Activated naive CD4-positive, alpha-beta T cell treated with anti-CD3 and anti-CD28 coated beads, Interleukin-2, amount 50 U/mL, for 72 hours (primary cell): ENCODE results near the gene MATN4. TPM values are rescaled to one million over a fixed set of nuclear protein-coding genes. Genes with fewer than 3 reads are reported as not detected.
A peak's percentile ranks its signal among the peaks of the same experiment; 100 is the strongest.
"Not testable (repeated sequence)": the region's sequence is repeated elsewhere in the genome, so short reads cannot be mapped to it uniquely, and the experiment has no call there.

Source experiments
- ATAC-seq, 2 donors: fragments of 150-1000 bp; cut with Tn5 transposase; 2 replicates each; pipeline ENCODE4 v1.10.0; 2021; ENCODE audit warnings: mild to moderate bottlenecking in 2 of 2, moderate library complexity in 2 of 2
- DNase-seq, 2 donors: peaks; one replicate each; pipeline ENCODE4 v3.0.0; 2021 to 2022; ENCODE audit warnings: low spot score in 2 of 2
- H3K27ac Mint-ChIP-seq, 2 donors: one replicate each; pipeline ENCODE4 v1.8.0; 2022; ENCODE audit warnings: mild to moderate bottlenecking in 2 of 2, mixed read lengths in 2 of 2
- H3K36me3 Mint-ChIP-seq, 2 donors: one replicate each; pipeline ENCODE4 v1.8.0; 2022; ENCODE audit warnings: mixed read lengths in 2 of 2
- H3K9me3 Mint-ChIP-seq, 2 donors: one replicate each; pipeline ENCODE4 v1.8.0; 2022; ENCODE audit warnings: mixed read lengths in 2 of 2
- total RNA-seq, 2 donors: library from RNA; stranded (reverse); gene quantifications; one replicate each; pipeline ENCODE4 v1.2.3, GENCODE V29; 2022

Gene MATN4
- total RNA-seq = 1 to 10 TPM in 1 of 2 donors, under 1 TPM in 1; 0.11 to 1.4 TPM

DNA sequence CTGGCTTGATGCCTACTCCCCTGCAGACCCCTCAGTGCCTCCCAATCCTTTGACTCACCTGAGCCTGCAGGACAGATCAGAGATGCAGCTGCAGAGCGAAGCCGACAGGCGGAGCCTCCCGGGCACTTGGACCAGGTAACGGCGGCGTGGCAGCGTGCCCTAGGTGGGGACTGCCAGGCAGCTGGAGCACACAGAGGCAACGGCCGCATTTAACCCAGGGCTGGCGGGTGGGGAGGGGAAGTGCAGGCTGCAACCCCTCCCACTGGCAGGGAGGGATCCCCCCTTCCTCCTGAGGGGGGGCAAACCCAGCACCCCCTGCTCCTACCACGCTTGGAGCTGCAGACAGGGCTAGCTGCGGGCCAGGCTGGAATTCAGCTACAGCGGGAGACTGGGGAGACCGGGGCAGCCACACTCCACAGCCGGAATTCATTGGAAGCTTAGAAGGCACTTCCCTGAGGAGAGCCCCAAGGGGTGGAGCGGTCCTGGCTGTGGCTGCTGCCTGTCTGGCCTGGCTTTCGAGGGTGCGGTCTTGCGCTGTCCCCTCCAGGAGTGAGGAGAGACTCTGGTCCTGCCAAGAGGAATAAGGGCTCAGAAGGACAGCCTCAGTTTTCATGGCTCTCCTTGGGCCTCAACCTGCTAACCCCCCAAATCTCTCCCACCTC lies at the start of gene MATN4:
Gene MATN4 (minus strand): TSS at position 183 of the 662 bp plus-strand sequence. CDS start 2,717 bp downstream, outside the sequence.
- H3K9me3 Mint-ChIP-seq = no peaks in the 10 kb centered on the region
- ATAC-seq = no peak
- H3K36me3 Mint-ChIP-seq = peaks cover 4 to 8% of the 10 kb centered on the region in 2 donors
- DNase-seq = no peak
- H3K27ac Mint-ChIP-seq = no peak within 1 kb of the TSS

GRCh38 chr20:45355209-45356084 lies 47.3 kb upstream of the MATN4 start:
- DNase-seq (no peak), ATAC-seq (peak; percentile 75 to 86)
- Mint-ChIP-seq H3K36me3 (no peaks in the 10 kb centered on the region), H3K27ac (peak overlapping the region in 1 of 2 donors; percentile 87), H3K9me3 (no peaks in the 10 kb centered on the region)

DNA sequence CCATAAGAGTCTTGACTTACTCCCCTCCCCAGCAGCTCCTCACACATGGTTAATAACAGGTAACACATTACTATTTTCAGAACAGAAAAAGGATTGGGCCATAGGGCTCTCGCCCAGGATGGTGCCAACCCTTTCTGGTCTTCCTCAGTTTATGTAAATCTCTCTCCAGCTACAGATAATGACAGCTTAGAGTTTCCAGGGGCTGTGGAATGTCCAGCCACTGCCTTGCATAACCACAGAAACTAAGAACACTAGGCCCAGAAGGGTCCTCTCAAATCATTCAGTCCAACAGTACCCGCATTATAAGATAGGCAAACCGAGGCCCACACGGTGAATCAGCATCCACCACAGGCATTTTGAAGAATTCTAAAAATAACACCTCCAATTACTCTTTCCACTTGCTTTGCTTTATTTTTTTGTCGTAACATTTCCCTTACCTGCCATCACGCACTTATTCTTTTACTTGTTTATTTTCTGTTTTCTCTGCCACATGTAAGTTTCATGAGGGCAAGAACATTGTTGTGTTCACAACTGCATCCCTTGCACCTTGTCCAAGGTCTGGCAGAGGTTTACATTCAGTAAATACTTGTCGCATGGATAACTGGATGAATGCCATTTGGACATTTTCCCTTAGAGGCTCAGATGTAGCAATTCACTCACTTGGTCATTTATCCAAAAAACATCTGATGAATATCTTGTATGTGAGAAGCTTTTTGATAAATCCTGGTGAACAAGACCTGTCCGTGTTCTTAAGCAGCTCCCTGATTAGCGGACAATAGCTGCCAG lies 46.5 kb upstream of the MATN4 start:
- Mint-ChIP-seq H3K27ac (peak overlapping the region in 1 of 2 donors; percentile 87), H3K9me3 (no peaks in the 10 kb centered on the region), H3K36me3 (no peaks in the 10 kb centered on the region)
- peak; percentile 40 to 80 for ATAC-seq
- no peak for DNase-seq

GRCh38 chr20:45353746-45354145 lies 45.6 kb upstream of the MATN4 start:
- H3K9me3 Mint-ChIP-seq = no peaks in the 10 kb centered on the region
- DNase-seq (no peak), ATAC-seq (no peak)
- H3K36me3 Mint-ChIP-seq = no peaks in the 10 kb centered on the region
- H3K27ac Mint-ChIP-seq = peak overlapping the region in 1 of 2 donors; percentile 87

- ATAC-seq (no peak), DNase-seq (no peak)
- no peak overlapping the region for H3K27ac Mint-ChIP-seq
- peaks cover 0 to under 1% of the 10 kb centered on the region in 2 donors for H3K36me3 Mint-ChIP-seq
- no peaks in the 10 kb centered on the region for H3K9me3 Mint-ChIP-seq
These were observed 44.6 kb upstream of the MATN4 start for GRCh38 chr20:45352729-45353128.

GRCh38 chr20:45350795-45351194 lies 42.7 kb upstream of the MATN4 start:
- DNase-seq, H3K27ac Mint-ChIP-seq, H3K9me3 Mint-ChIP-seq, ATAC-seq, H3K36me3 Mint-ChIP-seq: not testable (repeated sequence)

DNA sequence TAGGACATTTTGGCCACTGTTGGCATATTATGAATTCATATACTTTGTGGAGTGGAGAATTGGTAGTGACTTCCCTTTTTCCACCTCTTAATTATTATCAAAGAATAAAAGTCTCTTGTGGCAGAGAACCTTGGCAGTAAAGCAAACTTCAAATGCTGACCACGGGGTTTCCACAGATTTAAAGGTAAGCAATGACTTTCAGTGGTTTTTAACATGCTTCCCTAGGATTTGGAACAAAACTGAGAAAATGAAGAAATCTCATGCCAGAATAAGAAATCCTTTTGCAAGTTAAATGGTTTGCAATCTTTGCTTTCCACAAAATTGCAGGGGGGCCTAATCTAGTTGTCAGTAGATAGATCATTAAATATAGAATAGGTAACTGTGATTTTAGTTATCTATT lies 42.1 kb upstream of the MATN4 start:
- peaks cover 0 to 4% of the 10 kb centered on the region in 2 donors for H3K36me3 Mint-ChIP-seq
- ATAC-seq (no peak), DNase-seq (no peak)
- H3K27ac Mint-ChIP-seq = no peak overlapping the region
- H3K9me3 Mint-ChIP-seq = no peaks in the 10 kb centered on the region

DNA sequence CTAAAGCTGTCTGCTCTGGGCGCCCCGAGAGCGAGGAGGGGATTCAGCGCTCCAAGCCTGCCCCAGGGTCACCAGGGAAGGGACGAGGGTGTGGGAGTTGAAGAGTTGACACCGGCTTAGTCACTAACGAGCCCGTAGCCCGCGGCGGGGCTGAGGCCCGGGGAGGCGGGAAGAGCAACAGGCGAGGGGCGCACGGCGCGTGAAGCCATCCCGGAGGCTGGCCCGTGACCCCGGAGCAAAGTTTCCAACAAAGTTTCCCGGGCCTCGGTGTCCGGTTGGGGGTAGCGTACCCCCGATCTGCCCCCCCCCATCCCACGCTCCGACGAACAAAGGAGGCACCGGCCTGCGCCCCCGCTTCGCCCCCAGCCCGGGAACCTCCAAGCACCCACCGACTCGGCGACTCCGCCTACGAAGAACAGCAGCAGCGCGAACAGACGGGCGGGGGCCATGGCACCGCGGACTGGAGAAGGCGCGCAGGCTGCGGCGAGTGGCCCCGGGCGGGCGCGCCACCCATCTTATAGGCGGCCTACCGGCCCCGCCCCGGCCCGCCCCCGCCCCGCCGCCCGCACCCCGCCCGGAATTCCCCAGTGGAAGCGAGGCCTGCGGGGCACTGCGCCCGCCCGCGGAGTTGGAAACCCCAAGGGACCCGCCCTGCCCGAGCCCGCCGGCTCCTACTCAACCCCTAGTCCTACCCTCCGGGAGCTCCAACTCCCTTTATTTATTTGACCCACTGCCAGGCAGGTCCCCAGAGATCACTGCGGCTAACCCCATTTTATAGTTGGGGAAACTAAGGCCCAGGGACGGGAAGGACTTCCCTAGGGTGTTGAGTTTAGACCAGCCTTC lies 40.1 kb upstream of the MATN4 start, which contains the start of gene SDC4:
Gene SDC4 (minus strand): TSS at position 489 of the 843 bp plus-strand sequence. CDS start 40 bp downstream, at position 449.
- Mint-ChIP-seq H3K9me3 (no peaks in the 10 kb centered on the region), H3K27ac (peak within 1 kb of the TSS; percentile 72 to 84), H3K36me3 (peaks cover 0 to 4% of the 10 kb centered on the region in 2 donors)
- peak; percentile 69 to 75 for DNase-seq
- peak; percentile 69 to 82 for ATAC-seq

- ATAC-seq (peak in 1 of 2 donors; percentile 42), DNase-seq (no peak)
- no peaks in the 10 kb centered on the region for H3K9me3 Mint-ChIP-seq
- H3K27ac Mint-ChIP-seq = peak overlapping the region; percentile 72 to 84
- H3K36me3 Mint-ChIP-seq = peaks cover 0 to 4% of the 10 kb centered on the region in 2 donors
These were observed 39.3 kb upstream of the MATN4 start for GRCh38 chr20:45347297-45347935.

DNA sequence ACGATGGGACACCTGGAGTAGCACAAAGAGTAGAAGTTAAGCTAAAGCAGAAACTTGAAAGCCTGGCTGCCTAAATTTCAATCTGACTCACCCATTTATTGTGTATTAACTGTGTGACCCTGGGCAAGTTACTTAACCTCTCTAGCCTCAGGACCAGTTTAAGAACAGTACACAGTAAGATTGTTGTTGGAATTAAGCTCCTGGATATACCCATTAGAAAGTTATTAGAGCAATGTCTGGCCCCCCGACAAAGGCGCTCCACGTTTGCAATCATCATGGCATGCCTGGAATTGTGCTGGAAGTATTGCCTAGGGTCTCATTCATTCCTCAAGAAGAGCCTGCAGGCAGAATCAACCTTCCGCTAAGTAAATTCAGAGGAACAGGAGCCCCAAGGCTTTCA lies 38.8 kb upstream of the MATN4 start:
- Mint-ChIP-seq H3K9me3 (no peaks in the 10 kb centered on the region), H3K27ac (peak overlapping the region; percentile 14 to 33)

DNA sequence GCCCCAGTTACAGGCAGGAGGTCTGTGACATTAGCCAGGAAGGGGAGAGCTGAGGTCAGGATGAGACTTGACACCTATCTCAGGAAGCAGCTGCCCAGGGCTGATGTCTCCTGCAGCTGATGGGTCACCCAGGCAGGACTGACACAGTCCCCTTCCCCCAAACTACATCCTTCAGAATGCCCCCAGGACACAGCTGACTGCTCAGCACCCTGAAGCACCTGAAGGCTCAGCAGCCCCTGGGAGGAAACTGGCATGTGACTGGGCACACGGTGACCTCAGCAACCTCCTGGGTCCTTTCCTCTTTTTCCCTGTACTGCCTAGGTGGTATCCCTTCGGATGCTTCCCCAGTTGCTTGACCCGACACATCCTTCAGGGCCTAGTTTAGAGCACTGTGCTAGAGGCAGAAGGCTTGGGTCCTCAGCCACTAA lies 38.2 kb upstream of the MATN4 start:
- Mint-ChIP-seq H3K36me3 (peaks cover 0 to 4% of the 10 kb centered on the region in 2 donors), H3K9me3 (no peaks in the 10 kb centered on the region), H3K27ac (peak overlapping the region; percentile 14 to 50)
- peak in 1 of 2 donors; percentile 68 for DNase-seq
- ATAC-seq = peak in 1 of 2 donors; percentile 75

More for the DNA sequence above, 38.8 kb upstream of the MATN4 start:
- DNase-seq = no peak
- peaks cover 0 to 4% of the 10 kb centered on the region in 2 donors for H3K36me3 Mint-ChIP-seq
- ATAC-seq = no peak

DNA sequence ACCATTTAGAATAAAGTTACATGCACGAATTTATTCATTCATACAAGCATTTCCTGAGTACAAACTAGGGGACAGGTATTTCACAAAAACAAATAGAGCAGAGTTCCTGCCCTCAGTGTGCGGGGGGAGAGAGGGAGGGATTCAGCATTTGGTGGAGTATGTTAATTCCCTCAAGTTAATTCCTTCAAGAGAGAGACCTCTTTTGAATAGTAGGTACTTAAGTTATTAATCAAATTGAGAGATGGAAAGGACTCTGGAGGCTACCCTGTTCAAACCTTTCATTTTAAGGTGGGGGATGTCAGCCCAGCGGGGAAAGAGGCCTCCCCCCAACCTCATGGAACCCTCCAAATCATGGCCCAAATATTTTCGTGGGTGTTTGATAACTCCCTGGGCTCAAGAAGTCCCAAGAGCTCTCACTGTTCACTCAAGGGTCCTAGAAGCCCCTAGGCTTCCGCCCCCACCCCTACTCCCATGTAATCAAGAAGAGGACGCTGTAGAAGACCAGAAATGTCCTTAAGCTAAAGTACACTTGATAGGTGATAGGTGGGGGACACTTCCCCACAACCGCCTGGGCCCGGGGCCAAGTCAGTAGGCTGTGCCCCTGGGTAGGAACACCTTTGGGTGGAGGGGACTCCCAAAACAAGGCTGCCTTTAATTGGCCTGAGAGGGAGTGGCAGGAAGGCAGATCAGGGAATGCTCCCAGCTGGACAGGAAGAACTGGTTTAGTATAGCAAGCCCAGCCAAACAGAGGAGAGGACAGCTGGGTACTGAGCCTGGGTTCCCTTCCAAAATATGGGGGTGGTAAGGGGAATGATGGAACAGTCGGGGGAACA lies 37.2 kb upstream of the MATN4 start:
- peaks cover 3 to 4% of the 10 kb centered on the region in 2 donors for H3K36me3 Mint-ChIP-seq
- H3K9me3 Mint-ChIP-seq = no peaks in the 10 kb centered on the region
- H3K27ac Mint-ChIP-seq = no peak overlapping the region
- DNase-seq = no peak
- ATAC-seq = no peak

DNA sequence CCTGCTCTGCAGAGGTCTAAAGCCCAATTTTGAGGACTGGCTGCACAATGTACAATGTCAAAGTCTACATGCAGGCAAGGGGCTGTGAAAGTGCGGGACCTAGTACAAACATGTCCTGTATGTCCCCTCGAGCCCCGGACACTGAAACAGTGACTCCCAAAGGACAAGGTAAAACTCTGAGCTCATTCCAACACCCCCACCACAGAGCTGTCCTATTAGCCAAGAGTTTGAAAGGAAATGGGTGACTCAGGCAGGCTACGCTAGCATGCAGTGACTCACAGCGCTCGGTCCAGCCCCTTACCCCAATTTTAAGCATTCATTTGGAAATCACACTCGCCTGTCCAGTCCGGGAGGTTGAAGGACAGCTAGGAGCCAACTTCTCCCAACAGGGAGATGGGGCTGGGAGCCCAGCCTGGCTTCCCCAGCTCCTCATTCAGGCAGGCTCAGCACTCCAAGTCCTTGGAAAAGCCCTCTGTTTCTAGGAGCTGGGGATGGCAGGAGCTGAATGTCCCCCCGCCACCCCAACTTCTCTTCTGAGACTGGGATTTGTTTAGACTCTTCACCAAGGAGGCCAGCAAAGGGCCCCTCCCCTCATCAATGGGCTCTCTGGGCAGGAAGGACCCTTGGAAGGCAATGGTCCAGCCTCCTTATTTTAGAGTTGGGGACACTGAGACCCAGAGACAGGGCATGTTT lies 36.2 kb upstream of the MATN4 start:
- Mint-ChIP-seq H3K27ac (no peak overlapping the region), H3K36me3 (peaks cover 4% of the 10 kb centered on the region in 2 donors), H3K9me3 (no peaks in the 10 kb centered on the region)
- DNase-seq (no peak), ATAC-seq (peak in 1 of 2 donors; percentile 53)

DNA sequence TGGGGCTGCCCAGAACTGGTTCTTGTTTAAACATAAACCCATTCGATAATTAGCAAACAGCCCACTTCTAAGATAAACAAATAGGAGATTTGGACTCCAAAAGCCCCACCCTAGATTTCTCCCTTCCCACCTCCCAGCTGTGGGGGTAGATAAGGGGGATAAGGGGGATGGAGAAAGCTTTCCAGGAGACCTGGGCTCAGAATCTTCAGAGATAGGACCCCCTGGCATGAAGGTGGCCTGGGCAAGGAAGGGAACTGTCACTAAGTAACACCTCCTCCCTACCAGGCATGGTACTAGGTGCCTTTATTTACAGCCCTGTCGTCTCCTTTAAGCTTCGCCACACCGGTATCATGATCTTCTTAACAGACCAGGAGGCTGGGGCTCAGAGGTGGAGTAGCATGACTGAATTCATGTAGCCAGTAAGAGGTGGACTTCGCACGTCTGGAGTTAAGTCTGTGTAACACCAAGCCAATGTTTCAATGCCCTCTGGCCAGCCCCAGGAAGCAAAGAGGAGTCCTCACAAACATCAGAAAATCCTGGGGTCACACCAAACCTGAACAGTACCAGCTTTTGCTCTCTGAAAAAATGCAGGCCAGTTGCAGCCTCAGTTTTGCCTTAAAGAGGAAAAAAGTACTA lies 35.6 kb upstream of the MATN4 start:
- ATAC-seq (no peak), DNase-seq (no peak)
- H3K27ac Mint-ChIP-seq = no peak overlapping the region
- no peaks in the 10 kb centered on the region for H3K9me3 Mint-ChIP-seq
- H3K36me3 Mint-ChIP-seq = peaks cover 4% of the 10 kb centered on the region in 2 donors
